HuH-7 (cell line): ENCODE data around the gene STAB1.

Source experiments
- DNase-seq: peaks from one replicate; pipeline ENCODE4 v3.0.0; 2011; ENCODE audit warnings: low spot score

Gene STAB1

DNA sequence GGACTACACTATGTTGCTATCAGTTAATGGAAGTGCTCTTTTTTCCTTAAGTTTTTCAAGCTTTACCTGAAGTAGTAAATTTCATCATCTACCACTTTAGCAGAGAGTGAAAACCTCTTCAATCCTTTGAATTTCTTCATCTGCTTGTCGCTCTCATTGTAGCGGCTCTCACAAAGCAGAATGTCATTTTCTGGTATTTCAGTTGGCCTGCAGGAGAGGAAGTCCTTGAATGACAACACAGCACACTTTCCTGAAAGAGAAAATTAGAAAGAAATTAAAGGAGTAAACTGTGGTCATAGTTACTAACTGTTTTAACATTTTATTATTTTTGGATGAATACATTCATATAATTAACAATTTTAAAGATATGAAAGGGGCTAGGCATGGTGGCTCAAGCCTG lies 68.8 kb downstream of the STAB1 start:
- DNase-seq: no peak

DNA sequence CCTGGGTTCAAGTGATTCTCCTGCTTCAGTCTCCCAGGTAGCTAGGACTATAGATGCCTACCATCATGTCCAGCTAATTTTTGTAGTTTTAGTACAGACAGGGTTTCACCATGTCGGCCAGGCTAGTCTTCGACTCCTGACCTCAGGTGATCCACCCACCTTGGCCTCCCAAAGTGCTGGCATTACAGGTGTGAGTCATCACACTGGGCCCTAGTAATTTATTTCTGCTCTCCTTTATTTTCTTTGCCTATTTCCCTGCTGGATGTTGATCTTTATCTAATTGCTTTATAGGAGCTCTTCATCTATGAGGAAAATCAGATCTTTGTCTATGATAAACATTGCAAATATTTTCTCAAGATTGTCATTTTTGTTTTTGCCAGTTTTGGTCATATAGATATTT lies 72.9 kb downstream of the STAB1 start:
- DNase-seq: no peak

DNA sequence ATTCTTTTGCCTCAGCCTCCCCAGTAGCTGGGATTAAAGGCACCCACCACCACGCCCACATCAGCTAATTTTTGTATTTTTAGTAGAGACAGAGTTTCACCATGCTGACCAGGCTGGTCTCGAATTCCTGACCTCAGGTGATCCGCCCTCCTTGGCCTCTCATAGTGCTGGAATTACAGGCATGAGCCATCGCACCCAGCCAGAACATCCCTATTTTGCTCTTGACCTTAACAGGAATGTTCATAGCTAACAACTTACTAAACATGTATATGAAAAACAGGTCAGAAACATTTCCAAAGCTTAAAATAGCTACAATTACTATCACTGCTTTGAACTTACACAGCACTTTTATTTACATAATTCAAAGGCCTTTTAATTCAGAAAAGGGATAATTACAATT lies 74.9 kb downstream of the STAB1 start:
- DNase-seq: no peak

DNA sequence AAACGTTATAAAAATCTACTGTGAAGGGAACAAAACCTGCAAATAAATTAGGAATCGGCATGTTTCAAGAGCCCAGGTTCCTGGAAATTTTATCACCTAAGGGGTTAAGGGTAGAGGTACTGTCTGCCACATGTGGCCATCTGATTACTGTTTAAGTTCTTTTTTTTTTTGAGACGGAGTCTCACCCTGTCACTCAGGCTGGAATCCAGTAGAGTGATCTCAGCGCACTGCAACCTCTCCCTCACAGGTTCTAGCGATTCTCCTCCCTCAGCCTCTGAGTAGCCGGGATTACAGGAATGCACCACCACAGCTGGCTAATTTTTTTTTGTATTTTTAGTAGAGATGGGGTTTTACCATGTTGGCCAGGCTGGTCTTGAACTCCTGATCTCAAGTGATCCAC lies 77.1 kb downstream of the STAB1 start:
- DNase-seq: no peak
